Activated CD8-positive, alpha-beta memory T cell treated with anti-CD3 and anti-CD28 coated beads, Interleukin-2, amount 50 U/mL, for 1 hour (primary cell): Measurements from ENCODE around the gene ELOVL1.

Experiments
- DNase-seq: peaks from one replicate; pipeline ENCODE4 v3.0.0-alpha.2; 2020; ENCODE audit errors: extremely low read depth

The ELOVL1 gene

DNA sequence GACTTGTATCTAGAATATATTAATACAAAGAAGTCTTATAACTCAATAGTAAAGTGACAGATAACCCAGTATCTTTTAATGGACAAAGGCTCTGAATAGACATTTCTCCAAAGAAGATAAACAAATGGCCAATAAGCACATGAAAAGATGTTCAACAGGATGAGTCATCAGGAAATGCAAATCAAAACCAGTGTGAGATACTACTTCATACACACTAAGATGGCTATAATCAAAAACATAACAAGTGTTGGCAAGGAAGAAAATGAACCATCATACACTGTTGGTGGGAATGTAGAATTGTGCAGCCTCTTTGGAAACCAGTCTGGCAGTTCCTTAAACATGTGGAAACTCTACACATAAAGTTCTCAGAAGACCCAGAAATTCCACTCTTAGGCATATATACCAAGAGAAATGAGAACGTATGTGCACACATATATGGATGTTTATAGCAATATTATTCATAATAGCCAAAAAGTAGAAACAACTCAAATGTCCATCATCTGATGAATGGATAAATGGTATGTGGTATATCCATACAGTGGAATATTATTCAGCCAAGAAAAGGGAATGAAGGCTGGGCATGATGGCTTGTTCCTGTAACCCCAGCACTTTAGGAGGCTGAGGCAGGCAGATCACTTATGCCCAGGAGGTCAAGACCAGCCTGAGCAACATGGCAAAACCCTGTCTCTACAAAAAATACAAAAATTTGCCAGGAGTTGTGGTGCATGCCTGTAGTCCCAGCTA, 40.1 kb downstream of the ELOVL1 start:
- no peak for DNase-seq

DNA sequence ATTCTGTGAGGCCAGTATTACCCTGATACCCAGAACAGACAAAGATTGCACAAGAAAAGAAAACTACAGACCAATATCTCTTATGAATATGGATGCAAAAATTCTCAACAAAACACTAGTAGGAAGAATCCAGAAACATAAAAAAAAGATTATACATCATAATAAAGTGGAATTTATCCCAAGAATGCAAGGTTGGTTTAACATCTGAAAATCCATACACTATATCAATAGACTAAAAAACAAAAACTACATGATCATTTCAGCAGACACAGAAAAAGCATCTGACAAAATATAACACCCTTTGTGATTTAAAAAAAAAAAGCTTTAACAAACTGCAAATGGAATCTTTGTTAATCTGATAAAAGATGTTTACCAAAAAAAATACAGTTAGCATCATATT, 42.4 kb downstream of the ELOVL1 start:
- no peak for DNase-seq

DNA sequence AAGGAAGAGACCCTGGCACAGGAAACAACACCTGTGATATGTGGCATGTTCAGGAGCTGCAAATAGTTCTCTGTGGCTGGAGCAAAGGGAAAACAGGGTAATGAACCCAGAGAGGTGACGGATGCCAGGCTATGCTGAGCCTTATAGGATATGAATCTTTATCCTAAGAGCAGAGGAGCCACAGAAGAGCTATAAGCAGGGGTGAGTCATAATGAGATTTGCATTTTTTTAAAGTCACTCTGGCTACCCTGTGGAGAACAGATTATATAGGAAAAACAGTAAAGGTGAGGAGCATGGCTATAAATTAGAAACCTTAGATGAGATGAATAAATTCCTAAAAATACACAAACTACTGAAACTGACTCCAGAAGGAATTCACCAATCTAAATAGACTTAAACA, 43.0 kb downstream of the ELOVL1 start:
- DNase-seq, result no peak

DNA sequence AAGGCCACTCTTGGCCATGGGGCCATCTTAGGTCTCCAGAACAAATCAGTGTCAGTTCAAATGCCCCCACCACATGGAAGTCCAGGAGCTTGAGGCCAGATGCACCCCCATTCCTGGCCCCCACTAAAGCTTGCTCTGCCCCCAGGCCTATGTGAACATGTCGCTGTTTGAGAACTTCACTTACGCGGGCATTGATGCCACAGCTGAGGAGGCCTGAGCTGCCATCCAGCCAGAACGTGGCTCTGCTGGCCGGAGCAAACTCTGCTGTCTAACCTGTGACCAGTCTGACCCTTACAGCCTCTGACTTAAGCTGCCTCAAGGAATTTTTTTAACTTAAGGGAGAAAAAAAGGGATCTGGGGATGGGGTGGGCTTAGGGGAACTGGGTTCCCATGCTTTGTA, 45.3 kb downstream of the ELOVL1 start:
- DNase-seq, result no peak

DNA sequence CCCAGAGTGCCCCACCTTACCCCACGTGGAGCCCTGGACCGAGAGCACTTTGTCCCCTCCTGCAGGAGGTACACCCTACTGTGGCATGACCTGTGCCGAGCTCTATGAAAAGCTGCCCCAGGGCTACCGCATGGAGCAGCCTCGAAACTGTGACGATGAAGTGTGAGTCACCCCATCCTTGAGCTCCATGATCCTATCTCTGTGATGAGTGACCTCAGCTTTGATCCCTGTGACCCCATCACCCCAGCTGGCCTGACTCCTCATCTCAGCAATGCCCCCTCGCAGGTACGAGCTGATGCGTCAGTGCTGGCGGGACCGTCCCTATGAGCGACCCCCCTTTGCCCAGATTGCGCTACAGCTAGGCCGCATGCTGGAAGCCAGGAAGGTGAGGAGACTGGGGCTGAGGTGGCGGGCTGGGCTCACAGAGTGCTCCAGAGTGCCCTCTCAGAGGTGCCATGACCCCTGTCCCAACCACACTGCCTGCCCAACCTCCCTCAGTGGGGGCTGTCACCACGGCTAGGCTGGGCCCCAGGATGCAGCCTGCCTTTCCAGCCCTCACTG, 46.4 kb downstream of the ELOVL1 start:
- no peak for DNase-seq

DNA sequence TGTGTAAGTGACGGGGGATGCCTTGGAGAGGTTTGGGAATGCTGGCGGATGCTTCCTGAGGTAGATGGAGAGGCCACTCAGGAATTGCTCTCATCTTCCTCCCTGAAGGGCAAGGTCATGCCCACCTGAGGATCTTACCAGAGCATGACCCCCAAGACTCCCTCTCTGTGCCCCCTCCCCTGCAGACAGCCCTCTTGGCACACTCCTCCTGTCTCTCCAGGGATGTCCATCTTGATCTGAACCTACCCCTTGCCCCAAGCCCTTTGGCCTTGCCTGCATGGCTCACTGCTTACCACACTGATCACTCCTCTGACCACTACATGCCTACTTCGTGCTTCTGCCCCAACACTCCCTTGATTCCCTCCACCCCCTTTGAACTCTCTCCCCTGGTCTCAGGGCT, 48.0 kb downstream of the ELOVL1 start:
- DNase-seq, result no peak

DNA sequence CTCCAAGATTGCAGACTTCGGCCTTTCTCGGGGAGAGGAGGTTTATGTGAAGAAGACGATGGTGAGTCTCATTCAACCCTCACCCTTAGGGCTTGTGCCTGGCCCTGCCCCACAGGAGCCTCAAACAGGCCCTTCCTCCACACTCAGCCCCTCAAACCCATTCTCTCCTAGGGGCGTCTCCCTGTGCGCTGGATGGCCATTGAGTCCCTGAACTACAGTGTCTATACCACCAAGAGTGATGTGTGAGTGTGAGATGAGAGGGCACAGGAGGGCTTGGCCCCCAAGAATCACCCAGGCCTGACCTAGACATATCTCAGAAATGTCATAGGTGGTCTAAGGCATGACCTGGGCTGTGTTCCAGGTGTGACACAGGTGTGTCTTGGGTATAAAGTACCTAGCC, 48.5 kb downstream of the ELOVL1 start:
- DNase-seq, result no peak

DNA sequence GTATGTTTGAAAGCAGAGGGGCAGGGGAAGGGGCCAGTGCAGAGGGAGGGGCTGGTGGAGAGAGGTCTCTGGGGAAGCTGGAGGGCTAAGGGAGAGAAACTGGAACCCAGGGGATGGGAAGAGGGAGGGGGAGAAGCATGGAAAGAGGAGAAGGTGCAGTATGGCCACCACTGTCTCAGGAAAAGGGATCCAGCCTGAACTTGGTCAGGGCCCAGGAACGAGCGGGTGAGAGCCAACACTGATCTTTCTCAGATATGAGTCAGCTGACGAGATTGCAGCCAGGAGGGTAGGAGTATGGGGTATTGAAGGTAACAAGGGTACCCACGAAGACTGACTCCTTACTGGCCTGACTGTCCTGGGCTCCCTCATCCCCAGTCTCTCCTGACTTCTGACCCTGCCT, 49.0 kb downstream of the ELOVL1 start:
- no peak for DNase-seq

DNA sequence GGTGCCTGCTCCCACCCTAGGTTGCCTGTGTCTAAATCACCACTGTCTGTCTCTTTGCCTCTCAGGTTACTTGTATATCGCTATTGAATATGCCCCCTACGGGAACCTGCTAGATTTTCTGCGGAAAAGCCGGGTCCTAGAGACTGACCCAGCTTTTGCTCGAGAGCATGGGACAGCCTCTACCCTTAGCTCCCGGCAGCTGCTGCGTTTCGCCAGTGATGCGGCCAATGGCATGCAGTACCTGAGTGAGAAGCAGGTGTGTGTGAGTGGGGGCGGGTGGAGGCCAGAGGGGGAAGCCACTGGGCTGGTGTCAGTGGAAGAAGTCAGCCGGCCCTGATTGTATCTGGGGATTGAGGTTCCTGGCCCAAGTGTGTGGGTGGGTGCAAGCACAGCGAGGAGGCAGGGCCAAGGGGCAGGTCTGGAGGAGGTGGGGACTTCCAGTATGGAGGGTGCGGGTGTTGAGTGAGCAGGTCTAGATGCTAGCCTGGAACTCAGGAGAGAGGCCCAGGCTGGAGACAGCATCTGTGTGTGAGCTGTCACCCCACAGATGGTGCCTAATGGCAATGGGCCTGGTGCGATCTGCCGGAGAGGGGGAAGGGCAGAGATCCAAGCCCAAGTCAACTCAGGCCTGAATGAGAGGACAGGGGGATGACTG, 49.9 kb downstream of the ELOVL1 start:
- DNase-seq, result no peak

DNA sequence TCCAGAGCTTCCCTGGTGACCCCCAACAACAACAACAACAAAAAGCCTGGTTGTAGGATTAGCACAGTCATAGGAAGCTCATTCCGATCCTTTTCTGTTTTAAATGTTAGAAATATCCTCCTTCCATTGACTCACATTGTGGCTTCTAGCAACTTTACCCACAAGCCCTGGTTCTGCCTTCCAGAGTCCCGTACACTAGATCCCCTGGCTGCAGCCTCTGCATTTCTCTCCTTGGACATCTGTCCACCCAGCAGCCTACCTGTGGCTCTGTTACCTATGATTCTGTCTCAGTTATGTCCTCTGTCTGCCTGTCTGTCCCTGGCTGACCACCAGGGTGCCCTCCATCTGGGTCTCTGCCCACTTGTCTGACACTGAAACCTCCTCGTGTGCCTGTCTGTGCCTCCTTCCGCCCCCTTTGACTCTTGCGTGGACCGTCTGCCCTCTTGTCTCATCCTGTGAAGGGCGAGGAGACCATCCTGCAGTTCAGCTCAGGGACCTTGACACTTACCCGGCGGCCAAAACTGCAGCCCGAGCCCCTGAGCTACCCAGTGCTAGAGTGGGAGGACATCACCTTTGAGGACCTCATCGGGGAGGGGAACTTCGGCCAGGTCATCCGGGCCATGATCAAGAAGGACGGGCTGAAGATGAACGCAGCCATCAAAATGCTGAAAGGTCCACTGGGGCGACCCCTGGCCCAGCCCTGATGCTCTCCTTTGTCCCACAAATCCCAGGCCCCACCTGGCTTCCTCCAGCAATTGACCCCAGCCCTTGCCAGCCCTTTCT, 50.9 kb downstream of the ELOVL1 start:
- no peak for DNase-seq

DNA sequence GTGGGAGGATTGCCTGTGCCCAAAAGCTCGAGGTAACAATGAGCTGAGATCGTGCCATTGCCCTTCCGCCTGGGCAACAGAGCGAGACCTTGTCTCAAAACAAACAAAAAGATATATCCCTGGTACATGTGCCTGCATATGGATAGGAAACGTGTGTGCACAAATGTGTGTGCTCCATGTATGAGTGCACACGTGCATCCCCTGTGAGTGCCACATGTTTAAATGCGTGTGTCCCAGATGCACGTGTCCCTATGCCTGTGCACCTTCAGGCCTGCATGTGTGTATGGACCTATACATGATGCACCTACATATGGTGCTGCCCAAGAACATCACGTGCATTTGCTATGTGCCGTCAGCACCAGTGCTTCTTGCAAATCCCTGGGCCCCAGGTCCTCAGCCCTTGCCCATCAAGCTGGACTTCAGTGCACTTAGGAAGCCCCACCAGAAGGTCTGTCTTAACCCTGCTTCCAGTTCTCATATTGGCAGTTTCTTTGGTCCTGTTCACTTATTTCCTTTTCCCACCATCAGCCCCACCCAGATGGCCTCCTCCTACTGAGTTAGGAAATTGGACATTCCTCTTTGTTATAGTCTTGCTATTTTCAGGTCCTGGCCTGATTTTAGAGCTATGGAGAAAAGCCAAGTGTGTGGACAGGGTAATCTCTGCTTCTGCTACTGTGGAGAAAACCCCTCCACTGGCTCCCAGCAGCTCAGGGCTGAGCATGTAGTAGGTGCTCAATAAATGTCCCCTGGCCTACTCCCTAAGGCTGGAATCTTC, 51.7 kb downstream of the ELOVL1 start:
- no peak for DNase-seq

DNA sequence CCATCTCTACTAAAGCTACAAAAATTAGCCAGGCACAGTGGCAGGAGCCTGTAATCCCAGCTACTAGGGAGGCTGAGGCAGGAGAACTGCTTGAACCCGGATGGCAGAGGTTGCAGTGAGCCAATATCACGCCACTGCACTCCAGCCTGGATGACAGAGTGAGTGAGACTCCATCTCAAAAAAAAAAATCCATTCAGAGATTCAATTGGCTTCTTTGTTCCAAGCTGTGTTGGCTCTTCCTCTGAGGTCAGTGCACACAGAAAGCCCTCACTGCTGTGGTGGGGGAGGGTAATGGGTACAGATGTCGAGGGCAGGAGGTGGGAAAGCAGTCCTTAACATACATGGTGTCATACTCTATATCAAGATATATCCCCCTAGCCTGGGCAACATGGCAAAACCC, 52.3 kb downstream of the ELOVL1 start:
- DNase-seq, result no peak

DNA sequence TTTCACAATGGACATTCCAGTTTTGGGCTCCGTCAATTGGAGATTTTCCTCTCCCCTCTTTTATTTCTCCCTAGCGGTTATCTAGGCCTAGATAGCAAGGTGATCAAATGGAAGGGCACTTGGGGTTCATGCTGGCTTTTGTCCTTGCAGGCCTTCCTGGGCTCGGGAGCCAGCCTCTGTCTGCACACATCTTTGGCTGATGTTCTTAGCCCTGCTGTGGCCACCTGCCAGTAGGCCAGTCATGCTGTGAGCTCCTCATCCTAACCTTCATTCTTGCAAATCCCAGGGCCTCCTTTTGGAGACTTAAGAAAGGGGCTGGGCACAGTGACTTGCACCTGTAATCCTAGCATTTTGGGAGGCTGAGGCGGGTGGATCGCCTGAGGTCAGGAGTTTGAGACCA, 53.6 kb downstream of the ELOVL1 start:
- no peak for DNase-seq

DNA sequence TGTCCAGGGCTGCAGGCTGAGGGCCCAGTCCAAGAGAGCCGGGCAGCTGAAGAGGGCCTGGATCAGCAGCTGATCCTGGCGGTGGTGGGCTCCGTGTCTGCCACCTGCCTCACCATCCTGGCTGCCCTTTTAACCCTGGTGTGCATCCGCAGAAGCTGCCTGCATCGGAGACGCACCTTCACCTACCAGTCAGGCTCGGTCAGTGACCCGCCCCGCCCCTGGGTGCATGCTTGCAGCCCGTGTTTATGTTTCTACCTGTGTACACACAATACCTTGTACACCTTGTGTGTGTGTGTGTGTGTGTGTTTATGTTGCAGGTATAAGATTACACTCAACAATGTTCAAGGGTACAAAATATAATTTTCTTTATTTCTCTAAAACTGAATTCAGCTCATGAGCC, 54.0 kb downstream of the ELOVL1 start:
- DNase-seq, result no peak
